NCI-H69 (cell line): ENCODE measurements around the gene RTN3.

Experiments
- DNase-seq: peaks from one replicate; lab custom pipeline; 2025; lab: John Stamatoyannopoulos, UW

Gene RTN3

DNA sequence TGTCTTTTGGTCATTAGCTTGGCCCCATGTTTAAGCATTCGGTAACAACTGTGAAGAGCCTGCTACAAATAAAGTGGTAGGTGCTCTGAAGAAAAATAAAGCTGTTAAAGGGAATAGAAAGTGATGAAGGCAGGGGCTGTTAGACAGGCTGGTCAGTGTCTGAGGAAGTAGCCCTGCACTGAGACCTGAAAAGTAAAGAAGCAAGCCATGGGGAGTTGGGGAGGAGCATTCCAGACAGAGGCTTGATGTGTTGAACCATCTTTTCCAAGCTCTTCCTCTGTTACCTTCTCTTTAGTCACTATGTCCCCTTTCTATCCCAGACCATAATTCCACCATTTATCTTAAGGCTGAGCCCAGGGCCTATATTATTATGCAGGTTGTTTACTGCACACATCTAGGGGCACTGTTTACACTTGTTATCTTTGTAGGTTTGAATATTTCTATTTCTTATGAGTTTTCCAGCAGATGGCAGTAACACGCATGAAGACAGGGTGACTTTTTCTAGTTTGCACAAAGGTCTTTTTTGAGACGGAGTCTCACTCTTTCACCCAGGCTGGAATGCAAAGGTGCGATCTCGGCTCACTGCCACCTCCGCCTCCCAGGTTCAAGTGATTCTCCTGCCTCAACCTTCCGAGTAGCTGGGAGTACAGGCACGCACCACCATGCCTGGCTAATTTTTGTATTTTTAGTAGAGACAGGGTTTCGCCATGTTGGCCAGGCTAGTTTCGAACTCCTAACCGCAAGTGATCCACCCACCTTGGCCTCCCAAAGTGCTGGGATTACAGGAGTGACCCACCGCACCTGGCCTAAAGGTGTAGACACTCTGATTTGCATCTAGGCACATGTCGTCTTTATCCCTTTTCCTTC lies 64.2 kb downstream of the RTN3 start:
- no peak for DNase-seq

DNA sequence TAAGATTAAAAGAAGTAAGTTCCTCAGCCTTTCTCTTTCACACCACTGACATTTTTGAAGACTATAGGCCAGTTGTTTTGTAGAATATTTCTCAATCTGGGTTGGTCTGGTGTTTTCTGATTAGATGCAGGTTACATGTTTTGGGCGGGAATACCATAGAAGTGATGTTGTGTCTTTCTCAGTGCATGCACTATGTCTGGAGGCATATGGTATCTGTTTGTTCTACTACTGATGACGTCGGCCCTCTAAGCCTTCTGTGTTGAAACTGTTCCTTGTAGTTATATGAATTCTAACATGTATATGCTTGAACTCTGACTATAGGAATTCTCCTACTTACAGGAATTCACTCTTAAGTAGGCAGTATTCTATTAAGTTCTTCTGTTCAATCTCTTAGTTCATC lies 65.7 kb downstream of the RTN3 start:
- no peak for DNase-seq

DNA sequence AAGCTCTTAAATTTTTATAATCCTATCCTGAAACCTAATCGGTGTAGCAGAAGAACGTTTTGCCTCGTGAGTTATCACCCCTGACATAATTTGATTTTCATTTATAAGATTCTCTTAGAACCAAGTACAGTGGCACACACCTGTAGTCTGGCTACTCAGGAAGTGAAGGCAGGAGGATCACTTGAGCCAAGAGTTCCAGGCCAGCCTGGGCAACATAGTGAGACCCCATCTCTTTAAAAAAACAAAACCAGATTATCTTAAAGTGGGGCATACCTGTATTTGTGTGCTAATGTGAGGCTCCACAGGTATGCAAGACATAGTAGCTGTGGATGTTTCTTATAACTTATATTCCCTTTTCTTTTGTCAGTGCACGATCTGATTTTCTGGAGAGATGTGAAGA lies 68.3 kb downstream of the RTN3 start:
- no peak for DNase-seq

DNA sequence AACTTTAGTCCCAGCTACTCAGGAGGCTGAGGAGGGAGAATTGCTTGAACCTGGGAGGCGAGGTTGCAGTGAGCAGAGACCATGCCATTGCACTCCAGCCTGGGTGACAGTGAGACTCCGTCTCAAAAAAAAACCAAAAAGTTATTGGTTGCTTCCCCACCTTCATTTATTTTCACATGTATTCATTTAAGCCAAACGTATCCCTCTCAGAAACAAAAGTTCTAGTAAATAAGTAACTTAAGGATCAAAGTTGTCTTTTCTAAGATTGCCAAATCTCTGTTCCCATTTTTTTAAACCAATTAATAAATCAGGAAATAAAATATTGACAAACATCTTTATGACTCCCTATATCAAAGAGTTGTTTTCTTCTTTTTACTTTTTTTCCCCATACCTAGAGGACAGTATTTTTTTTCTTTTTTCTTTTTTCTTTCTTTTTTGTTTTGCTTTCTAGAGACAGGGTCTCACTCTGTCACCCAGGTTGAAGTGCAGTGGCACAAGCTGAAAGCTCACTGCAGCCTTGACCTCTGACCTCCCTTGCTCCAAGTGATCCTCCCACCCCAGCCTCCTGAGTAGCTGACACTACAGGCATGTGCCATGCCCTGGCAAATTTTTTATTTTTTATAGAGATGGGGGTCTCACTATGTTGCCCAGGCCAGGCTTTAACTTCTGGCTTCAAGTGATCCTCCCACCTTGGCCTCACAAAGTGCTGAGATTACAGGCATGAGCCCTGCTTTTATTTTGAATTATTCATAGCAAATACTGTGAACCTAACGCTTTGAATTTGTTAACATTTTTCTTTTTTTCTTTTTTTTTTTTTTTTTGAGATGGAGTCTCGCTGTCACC lies 75.8 kb downstream of the RTN3 start:
- DNase-seq = no peak

DNA sequence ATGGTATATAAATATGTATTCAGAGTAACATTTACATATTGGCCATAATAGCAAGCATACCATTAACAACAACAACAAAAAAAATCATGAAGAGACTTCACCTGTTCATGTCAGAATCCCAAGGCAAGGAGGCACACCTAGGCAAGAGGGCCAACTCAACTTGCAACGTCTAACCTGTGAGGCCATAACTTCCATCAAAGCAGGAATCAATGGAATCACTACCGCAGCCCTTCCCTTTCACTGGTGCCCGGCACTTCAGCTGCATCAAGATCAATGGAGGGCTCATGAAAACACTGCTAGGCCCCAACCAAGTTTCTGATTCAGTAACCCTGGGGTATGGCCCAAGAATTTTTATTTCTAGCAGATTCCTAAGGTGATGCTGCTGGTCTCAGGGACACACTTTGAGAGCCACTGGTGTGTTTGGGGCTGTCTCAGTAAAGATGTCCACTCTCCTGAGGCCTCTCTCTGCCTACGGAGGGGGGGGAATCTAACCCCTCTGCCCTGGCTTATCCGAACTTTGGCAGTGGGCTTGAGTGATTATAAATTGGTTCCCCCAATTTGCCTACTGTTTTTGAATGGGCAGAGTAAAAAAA lies 79.3 kb downstream of the RTN3 start:
- no peak for DNase-seq

DNA sequence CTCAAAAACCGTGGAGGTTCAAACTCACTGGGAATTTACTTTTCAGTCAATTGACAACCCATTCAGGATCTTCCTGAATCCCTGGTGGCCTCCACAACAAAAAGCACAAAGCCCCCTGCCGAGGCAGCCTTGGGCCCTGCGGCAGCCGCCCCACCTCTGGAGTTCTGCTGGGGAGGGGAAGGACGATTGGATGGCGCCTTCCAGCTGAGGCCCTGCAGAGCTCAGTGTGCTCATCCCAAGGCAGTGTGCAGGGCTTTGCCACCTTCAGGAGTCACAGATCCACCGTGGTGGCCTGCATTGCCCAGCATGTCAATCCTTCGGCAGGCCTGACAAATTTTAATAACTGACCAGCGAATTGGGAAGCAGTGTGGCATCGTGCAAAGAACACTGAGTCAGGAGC lies 79.9 kb downstream of the RTN3 start:
- peak; percentile 24 for DNase-seq

DNA sequence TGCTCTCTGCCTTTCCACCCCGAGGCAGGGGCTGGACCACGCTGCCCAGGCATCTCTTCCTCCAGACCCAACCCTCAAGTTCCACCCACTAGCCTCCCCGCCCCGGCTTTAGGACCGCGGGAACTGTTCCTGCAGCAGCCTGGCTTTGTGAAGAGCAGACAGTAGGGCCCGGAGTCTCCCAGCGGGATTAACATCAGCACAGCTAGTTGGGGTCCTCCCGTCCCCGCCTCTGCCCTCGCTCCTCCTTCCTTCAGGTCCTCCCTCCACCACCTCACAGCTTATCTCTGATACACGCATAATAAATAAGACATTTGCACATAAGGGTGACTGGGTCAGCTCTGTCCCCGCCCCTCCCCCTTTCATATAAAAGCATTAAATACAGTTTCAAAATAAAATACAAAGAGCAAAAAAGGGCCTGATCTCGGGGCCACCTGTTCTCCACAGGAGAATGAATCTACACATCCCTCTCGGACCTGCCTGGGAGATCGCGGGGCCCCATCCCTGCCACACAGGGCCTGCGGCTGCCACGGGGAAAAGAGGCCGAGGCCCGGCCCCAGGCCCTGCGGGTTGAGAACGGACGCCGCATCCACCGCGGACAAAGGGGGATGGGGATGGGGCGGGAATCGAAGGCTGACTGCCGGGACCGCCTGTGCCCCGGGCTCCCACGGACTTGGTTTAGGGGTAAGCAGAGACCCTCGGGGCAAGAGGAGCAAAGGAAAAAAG lies 80.8 kb downstream of the RTN3 start:
- DNase-seq = no peak

DNA sequence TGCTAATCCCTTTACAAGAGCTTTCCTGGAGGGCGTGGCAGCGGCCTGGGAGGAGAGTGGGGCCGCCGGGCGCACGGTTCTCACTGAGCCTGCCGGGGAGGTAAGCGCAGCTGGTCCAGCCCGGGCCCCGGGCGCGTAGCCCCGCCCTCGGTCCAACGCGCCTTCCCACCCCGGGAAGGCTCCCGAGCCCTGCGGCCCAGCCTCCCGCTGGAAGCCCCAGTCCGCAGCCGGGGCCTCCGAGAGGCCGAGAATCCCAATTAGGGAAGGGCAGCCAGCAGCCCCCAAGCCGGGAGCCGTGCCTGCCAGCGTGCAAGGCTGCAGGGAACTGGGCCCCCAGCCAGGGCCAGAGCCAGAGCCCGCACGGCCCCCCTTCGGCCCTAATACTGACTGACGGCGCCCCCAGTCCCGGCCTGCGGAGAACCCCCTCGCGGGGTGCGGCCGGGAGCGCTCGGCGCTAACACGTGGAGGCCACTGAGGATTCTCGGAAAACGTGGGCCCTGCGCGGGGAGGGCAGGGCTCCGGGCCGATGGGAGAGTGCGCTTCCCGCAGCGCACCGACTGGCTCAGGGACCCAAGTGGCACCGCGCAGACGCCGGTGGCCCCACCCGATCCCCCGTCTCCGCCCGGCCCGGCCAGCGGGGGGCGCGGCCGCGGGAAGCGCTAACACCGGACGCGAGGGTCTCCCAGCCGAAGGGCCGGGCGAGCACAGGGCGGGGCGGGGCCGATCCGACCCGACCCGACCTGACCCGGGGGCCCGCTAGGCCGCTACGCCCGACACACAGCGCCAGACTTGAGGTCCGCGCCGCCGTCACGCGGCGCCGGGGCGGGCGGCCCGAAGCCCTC lies 81.6 kb downstream of the RTN3 start:
- DNase-seq = no peak

DNA sequence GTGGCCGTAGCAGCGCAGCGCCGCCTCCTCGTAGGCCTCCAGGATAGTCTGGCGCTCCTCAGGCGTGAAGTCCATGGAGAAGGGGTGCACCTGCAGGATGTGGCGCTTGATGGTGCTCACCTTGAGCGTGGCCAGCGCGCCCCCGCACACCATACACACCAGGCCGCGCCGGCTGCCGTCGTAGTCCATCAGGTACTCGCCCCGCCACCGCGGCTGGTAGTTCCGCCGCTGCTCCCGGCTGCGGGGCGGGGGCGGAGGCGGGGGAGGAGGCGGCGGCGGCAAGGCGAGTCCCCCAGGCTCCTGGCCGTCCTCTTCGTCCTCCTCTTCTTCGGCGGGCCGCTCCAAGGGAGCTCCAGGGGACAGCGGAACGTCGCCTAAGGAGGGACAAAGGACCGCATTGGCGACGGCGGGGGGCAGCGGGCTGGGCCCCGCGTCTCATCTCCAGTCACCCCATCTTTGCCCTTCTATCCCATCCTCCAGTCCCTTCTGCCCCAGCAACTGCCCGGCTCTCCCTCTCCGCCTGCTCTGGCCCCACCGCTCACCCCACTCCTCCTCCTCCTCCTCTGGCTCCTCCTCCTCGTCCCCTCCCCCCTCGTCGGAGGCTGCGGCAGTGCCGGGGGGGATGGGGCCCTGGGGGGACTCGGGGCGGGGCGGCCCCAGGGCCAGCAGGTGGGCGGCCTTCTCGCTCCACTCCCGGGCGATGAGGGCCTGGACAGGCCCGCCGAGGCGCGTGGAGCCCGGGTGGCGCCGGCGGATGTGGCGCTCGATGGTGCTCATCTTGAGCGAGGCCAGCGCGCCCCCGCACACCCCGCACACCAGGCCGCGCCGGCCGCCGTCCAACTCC lies 82.4 kb downstream of the RTN3 start:
- DNase-seq = no peak

DNA sequence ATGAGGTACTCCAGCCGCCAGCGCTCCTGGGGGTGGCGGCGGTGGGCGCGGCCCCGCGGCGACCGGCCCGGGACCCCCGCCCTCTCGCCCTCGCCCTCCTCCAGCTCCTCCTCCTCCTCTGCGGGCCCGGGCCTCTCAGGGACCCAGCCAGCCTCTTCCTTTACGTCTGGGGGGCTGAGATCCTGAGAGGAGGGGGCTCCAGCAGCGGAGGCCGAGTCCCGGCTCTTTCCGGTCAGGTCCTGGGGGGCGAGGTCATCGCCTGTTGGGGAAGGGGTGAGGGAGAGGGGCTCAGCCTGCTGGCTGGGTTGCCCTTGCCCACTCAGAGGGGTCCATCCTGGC lies 83.0 kb downstream of the RTN3 start:
- no peak for DNase-seq

DNA sequence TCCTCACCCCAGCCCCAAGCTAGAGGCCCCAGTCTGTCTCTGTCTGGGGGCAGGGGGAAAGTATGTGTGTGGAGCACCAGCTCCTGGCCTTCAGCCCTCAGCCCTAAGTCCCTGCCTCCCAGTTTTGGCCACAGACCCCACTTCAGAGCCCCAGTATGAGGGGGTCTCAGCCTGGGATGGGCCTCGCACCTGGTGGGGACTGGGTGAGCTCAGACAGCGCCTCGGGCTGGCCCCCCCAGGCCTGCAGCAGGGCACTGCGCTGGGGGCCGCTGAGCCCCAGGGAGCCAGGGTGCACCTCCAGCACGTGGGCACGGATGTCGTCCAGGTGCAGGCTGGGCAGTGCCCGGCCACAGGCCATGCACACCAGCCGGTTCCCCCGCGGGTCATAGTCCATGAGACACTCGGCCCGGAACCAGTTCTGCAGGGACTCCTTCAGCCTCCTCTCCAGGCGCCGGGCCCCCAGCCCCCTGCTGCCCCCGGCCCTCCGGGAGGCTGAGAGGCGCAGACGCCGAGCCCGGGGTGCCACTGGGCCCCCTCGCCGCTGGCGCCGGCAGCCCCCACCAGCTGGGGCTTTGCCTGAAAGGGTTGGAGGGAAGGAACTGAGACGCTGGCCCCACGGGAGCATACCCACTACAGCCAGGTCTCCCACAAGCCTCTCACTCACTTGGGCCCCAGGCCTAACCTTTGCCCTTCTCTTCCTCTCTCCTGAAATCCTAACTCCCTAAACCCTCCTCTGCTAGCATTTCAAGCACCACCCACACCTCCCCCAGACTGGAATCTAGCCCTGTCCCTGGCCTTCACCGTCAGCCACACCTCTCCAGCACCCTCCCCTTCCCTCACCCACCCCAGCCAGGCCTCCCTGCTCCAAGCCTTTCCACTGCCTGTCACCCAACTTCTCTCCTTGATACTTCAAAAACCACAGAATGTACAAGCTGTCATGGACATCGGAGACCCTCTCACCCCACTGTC lies 83.7 kb downstream of the RTN3 start:
- DNase-seq = no peak

DNA sequence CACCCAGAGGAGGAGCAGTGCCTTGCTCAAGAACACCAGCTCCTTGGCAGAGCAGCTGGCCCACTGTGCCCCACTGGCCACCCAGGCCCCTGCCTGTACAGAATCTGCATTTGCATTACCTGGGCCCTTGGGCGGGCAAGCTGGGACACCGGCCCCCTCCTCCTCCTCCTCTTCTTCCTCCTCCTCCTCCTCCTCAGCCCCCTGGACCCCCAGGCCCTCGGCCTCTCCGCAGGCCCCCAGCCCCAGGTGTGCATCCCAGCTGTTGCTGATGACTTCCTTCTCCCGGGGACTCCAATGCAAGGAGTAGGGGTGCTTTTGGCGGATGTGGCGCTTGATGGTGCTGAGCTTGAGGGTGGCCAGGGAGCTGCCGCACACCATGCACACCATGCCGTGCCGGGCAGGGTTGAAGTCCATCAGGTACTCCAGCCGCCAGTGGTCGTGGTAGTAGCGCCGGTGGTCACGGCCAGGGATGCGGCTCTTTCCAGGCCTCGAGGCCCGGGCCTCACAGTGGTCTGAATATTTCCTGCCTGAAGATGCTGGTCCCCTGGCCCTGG lies 84.5 kb downstream of the RTN3 start:
- DNase-seq = no peak

DNA sequence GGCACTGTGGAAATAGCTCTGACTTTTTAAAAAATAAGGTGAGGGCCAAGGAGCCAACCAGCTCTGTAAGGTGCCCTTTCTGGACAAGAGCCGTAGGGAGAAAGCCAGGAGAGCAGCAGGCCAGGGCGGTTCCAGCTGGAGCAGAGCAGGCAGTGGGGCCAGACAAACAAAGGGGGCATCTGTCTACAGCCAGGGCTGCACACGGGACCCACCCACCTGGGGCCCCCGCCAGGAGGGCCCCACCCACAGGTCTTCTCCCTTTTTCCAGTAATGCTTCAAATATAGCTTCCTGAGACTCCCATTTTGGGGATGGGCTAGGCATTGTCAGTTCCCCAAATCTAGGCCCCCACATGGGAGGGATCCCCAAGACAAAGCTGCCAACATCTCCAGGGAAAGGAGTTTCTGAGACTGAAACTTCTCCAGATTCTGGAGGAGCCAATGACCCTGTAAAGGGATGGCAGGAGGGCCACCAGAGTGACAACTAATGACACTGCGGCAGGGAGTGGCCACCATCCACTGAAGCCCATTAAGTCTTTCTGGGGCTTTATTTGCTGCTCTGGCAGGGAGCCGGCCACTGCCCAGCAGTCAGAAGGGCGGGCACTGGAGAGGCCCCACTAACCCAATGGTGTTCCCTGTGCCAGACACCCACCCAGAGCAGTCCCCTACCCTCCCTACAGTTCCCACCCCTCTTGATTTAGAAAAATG lies 85.4 kb downstream of the RTN3 start:
- DNase-seq = peak; percentile 22

DNA sequence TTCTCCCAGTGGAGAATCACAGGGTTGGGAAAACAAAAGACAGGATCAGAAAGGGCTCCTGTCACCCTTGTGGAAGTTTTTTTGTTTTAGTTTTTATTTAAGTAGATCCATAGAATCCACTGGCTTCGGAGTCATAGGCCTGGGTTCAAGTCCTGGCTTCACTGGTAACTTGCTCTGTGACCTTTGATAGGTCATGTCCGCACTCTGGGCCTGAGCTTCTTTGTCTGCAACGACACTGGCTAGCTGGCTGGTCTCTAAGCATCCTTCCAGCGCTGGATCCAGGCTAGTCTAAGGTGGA lies 85.9 kb downstream of the RTN3 start:
- DNase-seq = no peak

DNA sequence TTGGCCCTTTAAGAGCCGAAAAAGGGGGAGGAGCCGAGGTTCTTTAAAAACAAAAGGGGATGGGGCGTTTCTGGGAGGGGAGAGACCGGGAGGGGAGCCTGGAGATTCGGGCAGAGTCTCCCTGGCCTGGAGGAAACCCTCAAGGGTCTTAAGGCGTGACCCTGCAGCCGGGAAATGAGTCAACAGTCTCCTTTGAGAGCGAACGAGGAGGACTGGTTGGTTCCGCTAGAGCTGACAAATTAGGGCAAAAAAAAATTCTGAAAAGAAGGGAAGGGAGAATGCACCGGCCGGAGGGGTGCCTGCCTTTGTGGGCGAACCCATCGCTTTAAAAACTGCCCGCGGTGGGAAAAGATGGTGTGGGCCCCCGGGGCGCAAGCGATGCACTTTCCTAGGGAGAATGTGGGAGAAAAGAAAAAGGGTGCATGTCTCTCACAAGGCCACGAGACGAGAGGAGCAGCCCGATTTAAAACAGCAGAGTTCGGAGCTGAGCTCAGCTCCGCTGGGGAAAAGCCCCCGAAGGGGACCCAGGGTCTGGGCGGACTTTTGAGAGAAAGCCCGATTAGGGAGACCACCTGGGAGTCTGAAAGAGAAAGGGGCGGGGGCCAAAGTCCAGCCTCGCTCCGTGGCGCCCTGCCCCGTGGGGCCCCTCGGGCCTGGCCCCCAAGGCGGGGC lies 86.4 kb downstream of the RTN3 start:
- DNase-seq = peak; percentile 84

DNA sequence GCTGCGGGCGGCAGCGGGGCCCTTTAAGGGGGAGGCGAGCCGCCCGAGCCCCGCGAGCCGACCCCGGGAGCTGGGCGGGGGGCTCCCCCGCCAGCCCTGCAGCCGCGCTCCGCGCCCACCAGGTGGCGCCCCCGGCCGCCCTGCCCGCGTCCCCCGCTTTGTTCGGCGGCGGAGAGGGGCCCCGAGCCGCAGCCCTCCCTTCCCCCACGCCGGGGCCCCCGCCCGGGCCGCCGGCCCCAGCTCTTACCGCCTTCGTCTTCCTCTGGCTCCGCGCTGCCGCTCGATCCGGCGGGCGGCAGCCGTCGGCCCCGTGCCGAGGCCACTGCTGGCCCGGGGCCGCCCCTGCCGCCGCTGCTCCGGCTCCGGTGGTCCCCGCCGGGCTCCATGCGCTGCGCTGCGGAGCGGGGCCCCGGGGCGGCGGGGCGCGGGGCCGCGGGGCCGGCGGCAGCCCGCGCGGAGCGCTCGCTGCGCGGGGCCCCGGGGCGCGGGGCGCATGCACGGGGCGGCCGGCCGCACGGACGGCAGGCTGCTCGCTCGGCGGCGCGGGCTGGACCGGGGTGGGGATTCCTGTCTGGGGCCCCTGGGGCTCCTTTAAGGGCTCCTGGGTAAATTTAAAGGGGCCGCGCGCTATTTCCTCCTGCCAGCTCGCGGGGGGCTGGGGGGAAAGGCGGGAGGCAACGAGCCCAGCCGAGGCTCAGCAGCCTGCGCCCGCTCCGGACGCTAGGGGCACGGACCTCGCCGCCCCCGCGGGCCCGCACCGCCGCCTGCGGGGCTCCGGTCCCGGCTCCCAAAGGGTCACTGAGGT lies 87.1 kb downstream of the RTN3 start, which contains the start of gene ZFTA:
TSS of gene ZFTA (minus strand) at position 539 of the 805 bp plus-strand sequence. CDS start at position 386, 153 bp downstream.
- peak; percentile 91 for DNase-seq
